Occipital lobe (tissue), 2 donors: ENCODE measurements around the gene PALM. TPM values are rescaled to one million over a fixed set of nuclear protein-coding genes. Genes with fewer than 3 reads are reported as not detected.

Experiments used
- DNase-seq: peaks from one replicate; lab custom pipeline; 2025; lab: John Stamatoyannopoulos, UW
- total RNA-seq: library from RNA; depleted of rRNA; stranded (reverse); fragments of >200 nt; gene quantifications from one replicate; pipeline ENCODE4 v1.2.3, GENCODE V29; 2014

The PALM gene
- total RNA-seq, 1 donor from 2014 or later: 95.9 TPM

DNA sequence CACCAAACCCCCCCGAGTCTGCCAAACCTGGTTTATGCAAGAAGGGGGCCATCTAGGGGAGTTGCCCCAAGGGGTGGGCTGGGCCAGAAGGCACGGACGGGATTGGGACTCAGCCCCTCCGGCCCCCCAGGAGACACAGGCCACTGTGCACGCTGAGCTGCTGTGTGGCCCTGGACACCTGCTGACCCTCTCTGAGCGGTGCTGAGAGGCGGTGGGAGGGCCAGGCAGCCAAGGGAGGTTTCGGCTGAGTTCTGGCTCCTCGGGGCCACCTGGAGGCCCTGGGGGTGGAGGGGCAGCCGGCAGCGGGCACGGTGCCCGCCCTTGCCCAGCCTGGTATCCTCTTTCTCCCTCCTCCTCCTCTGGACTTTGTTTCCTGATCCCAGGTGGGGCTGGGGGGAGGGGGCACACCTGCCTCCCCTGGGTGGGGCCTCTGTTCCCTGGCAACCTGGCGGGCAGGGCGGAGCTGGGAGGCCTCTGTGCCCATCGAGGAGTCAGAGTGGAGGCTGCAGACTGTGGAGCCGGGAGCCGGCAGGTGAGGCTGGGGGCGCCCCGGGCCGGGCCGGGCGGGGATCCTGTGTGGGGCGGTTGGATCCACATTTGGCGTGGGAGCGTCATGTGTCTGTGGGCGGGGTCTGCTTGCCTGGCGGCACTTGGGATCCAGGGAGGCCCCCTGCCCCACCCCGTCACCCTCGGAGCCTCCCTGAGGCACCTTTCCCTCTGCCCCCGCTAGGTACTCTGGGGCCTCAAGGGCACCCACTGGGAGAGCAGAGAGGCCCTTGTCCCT, 42.1 kb downstream of the PALM start, which contains the start of gene MISP:
Gene MISP, plus strand, starts transcription at position 473 of the 784 bp plus-strand sequence. CDS start 5,835 bp downstream, outside the sequence.
- no peak for DNase-seq

GRCh38 chr19:751501-752341, 43.0 kb downstream of the PALM start:
- no peak for DNase-seq

DNA sequence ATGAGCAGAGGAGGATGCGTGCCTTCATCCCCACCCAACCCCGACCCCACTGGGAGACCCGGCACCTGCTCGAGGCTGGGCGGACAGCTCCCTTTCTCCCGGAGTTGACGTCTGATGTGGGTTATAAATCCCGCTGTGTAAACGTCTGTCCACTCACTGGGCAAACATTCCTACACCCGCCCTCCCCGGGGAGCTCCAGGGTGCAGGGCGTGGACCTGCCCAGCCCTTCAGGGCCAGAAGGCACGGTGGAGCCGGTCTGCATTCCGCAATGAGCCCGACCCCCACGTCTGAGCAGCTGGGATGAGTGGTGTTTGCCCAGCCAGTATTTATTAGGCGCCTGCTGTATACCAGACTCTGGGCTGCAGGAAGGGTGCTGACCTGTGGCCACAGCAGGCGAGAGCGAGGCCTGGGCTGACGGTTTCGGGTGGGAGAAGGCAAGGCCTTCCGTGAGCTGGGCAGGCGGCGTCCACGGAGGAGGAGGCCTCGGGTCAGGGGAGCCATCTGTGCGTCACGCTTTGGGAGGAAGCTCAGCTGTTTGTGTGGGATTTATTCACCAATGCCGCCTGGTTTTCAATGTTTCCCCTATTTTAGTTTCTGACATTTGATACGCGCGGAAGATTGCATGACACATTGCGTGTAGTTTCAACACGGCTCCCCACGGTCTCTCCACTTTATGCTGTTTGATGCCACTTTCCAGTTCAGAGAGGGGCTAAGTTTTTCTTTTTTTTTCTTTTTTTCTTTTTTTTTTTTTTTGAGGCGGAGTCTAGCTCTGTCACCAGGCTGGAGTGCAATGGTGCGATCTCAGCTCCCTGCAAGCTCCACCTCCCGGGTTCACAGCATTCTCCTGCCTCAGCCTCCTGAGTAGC, 44.1 kb downstream of the PALM start:
- no peak for DNase-seq

DNA sequence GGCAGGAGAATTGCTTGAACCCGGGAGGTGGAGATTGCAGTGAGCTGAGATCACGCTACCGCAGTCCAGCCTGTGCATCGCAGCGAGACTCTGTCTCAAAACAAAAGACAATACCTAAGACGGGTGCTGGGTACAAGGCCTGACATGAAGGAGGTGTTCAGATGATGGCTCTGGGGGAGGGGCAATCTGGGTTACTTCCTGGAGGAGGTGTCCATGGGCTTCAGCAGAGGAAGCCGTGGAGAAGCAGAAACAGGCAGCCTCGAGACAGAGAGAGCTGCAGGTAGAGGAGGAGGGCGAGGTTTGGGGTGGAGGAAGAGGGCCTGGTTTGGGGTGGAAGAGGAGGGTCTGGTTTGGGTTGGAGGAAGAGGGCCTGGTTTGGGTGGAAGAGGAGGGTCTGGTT, 45.8 kb downstream of the PALM start:
- no peak for DNase-seq

DNA sequence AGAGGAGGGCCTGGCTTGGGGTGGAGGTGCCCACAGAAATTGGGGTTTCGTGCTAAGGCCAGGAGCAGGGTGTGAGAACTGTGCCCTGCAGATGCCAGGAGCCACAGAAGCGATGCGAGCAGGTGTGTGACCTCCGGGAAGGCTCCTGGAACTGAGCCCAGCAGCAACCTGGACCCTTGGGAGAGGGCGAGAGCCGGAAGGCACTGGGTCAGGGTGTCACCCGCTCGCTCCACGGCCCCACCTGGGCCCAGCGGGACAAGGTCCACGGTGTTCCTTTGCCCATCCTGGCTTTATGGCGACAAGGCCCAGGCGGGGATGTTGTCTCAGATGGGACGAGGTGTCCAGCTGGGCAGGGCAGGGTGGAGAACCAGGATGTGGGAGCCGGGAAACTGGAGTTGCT, 46.3 kb downstream of the PALM start:
- DNase-seq: no peak

DNA sequence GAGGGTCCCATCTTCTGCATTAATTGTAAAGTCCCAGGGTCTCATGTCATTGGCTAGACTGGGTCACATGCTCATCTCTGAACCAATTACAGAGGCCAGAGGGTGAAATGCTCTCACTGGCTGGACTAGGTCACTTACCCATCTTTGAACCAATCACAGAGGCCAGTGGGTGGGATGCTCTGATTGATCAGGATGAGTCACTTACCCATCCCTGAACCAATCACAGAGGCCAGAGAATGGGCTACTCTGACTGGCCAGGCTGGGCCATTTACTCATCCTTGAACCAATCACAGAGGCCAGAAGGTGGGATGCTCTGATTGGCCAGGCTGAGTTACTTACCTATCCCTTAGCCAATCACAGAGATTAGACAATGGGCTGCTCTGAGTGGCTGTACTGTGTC, 47.5 kb downstream of the PALM start:
- no peak for DNase-seq

DNA sequence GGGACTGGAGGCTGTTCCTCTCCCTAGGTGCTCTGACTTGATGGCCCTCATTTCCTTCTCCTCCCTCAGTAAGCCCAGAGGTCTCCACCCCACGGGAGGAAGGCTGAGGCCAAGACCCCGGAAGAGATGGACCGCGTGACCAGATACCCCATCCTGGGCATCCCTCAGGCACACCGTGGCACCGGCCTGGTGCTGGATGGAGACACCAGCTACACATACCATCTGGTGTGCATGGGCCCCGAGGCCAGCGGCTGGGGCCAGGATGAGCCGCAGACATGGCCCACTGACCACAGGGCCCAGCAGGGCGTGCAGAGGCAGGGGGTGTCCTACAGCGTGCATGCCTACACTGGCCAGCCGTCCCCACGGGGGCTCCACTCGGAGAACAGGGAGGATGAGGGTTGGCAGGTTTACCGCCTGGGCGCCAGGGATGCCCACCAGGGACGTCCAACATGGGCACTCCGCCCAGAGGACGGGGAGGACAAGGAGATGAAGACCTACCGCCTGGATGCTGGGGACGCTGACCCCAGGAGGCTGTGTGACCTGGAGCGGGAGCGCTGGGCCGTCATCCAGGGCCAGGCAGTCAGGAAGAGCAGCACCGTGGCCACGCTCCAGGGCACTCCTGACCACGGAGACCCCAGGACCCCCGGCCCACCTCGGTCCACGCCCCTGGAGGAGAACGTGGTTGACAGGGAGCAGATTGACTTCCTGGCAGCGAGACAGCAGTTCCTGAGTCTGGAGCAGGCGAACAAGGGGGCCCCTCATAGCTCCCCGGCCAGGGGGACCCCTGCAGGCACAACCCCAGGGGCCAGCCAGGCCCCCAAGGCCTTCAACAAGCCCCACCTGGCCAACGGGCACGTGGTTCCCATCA, 48.3 kb downstream of the PALM start:
- DNase-seq: no peak

GRCh38 chr19:757811-758668, 49.3 kb downstream of the PALM start:
- no peak for DNase-seq

DNA sequence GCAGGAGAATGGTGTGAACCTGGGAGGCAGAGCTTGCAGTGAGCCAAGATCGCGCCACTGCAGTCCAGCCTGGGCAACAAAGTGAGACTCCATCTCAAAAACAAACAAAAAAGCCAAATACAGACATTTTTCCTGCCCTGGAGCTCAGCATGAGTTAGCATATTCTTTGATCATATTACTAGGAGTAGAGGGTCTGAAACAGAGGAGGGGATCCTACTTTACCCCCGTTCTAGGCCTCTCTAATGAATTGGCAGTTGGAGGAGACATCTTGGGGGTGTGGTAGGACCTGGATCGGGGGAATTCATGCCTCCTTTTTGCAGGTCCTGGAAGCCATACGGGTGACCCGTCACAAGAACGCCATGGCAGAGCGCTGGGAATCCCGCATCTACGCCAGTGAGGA, 54.4 kb downstream of the PALM start:
- no peak for DNase-seq

- DNase-seq: no peak
Measured at GRCh38 chr19:763869-764268, 55.1 kb downstream of the PALM start.

GRCh38 chr19:764301-764700, 55.6 kb downstream of the PALM start:
- DNase-seq: no peak

DNA sequence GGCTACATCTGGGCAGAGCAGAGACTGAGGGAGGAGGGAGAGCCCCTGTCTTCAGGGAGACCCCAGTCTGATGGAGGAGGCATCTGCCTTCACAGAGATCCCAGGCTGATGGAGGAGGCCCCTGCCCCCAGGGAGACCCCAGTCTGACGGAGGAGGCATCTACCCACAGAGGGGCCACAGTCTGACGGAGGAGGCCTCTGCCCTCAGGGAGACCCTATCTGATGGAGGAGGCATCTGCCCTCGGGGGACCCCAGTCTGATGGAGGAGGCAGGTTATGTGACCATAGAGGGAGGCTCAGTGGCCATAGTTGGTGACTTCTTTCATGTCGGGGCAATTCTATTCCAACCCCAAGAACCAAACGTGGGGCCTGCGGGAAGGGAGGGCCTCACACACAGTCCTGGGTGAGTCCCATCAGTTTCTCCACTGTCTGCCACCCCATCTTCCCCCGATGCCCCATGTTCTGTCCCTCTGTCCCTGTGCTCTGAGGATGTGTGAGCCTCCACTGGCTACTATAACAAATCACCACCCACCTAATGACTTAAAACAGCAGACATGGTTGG, 56.5 kb downstream of the PALM start:
- no peak for DNase-seq

DNA sequence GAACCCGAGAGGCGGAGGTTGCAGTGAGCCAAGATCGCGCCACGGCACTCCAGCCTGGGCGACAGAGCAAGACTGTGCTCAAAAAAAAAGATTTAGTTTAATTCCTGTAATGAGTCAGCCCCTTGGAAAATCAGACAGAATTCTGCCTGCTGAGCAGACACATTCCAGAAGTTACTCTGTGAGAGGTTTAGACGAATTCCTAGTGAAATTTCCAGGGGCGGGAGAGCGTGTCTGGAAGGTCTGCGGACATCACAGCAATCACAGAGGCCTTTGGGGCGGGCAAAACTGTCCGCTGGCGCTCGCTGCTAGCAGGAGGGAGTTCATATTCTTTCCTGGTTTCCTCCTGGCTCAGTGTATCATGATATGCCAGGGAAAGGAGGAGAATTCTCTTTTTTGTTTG, 59.7 kb downstream of the PALM start:
- no peak for DNase-seq

- DNase-seq: no peak
Measured at GRCh38 chr19:769616-770015, 60.9 kb downstream of the PALM start.

- DNase-seq: no peak
Measured at GRCh38 chr19:771332-771785, 62.6 kb downstream of the PALM start.

DNA sequence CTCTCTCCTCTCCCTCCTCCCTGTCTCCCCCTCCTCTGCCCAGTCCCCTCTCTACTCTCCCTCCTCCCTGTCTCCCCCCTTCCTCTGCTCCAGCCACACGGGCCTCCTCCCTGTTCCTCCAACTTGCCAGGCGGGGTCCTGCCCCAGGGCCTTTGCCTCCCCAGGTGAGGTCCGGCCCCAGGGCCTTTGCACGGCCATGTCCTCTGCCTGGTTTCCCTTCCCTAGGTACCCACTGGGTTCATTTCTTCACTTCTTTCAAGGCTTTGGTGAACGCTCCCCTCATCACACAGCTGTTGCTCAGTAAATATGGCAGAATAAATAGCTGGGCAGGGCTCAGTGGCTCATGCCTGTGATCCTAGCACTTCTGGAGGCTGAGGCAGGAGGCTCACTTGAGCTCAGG, 63.3 kb downstream of the PALM start:
- DNase-seq: no peak

GRCh38 chr19:772730-773436, 64.1 kb downstream of the PALM start:
- no peak for DNase-seq

DNA sequence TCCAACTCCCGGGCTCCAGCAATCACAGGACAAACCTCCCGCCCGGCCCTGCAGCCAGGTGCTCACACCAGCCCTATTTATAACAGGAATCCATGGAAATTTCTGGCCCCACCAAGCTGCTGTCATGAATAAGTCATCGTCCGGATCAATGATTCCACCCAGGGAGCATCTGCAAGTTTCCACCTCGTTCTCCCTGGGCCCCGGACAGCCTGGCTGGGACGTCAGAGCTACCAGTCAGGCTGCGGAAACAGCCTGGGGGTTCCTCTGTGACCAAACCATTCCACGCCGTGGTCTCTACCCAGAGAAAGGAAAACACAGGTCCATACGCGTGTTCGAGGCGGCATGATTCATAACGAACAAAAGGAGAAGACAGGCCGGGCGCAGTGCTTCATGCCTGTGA, 67.8 kb downstream of the PALM start:
- DNase-seq: no peak
